ENCODE data around the gene SDHAF2. TPM values are rescaled to one million over a fixed set of nuclear protein-coding genes. Genes with fewer than 3 reads are reported as not detected.

Gene SDHAF2
- total RNA-seq, 4 donors from 2014 or later: 32.1 to 84.4 (median 53.8) TPM

GRCh38 chr11:61448552-61448927, 18.6 kb downstream of the SDHAF2 start:
- Histone ChIP-seq H3K27me3 (no peaks in the 10 kb centered on the region), H3K36me3 (peaks cover 0 to 13% of the 10 kb centered on the region in 2 donors), H3K9me3 (no peaks in the 10 kb centered on the region), H3K4me3 (peak overlapping the region in 1 of 4 donors; percentile 14), H3K27ac (peak overlapping the region; percentile 78 to 90 (median 83)), H3K4me1 (peaks cover 54 to 59% of the 10 kb centered on the region in 2 donors)
- intact Hi-C loops (cut with DNase I; ENCODE audit: low total_unique reads) (loop anchor here (1.0 kb wide), 1 partner anchor 25 kb away; no protein-coding TSS in a partner anchor), in situ Hi-C loops (cut with MboI; ENCODE audit: low sequenced_read_pairs in 4 of 4) (loop anchor here (5.0 to 10.0 kb wide), 2 partner anchors 66 to 69 kb away; no protein-coding TSS in a partner anchor)
- no peak for ATAC-seq
- TF ChIP-seq POLR2A (IDR thresholded peaks at IDR 0.05): no peak
- no peak for TF ChIP-seq CTCF (IDR thresholded peaks at IDR 0.05 in 4 of 5, conservative IDR thresholded peaks at IDR 0.05 in 1 of 5)
- no peak for DNase-seq

- H3K27ac ChIP-seq: no peak overlapping the region
- H3K27me3 ChIP-seq: no peaks in the 10 kb centered on the region
- H3K4me1 ChIP-seq: peaks cover 34 to 37% of the 10 kb centered on the region in 2 donors
- intact Hi-C loops (cut with DNase I; ENCODE audit: low total_unique reads) (no loop called here), in situ Hi-C loops (cut with MboI; ENCODE audit: low sequenced_read_pairs in 4 of 4) (loop anchor here in 1 of 4 donors (25.0 kb wide), 1 partner anchor 184 kb away; no protein-coding TSS in a partner anchor)
- H3K36me3 ChIP-seq: peaks cover 0 to 21% of the 10 kb centered on the region in 2 donors
- ATAC-seq: no peak
- no peak overlapping the region for H3K4me3 ChIP-seq
- no peak for DNase-seq
- H3K9me3 ChIP-seq: no peaks in the 10 kb centered on the region
- TF ChIP-seq CTCF (IDR thresholded peaks at IDR 0.05 in 4 of 5, conservative IDR thresholded peaks at IDR 0.05 in 1 of 5): no peak
- no peak for TF ChIP-seq POLR2A (IDR thresholded peaks at IDR 0.05)
These were observed 22.9 kb downstream of the SDHAF2 start for GRCh38 chr11:61452825-61453224.

GRCh38 chr11:61453695-61454094, 23.8 kb downstream of the SDHAF2 start:
- ATAC-seq: no peak
- Histone ChIP-seq H3K36me3 (peaks cover 0 to 21% of the 10 kb centered on the region in 2 donors), H3K9me3 (no peaks in the 10 kb centered on the region), H3K4me1 (peaks cover 25 to 28% of the 10 kb centered on the region in 2 donors), H3K27ac (peak overlapping the region in 3 of 4 donors; percentile 4 to 39 (median 9)), H3K27me3 (no peaks in the 10 kb centered on the region), H3K4me3 (no peak overlapping the region)
- DNase-seq: no peak
- in situ Hi-C loops (cut with MboI; ENCODE audit: low sequenced_read_pairs in 4 of 4) (loop anchor here in 1 of 4 donors (25.0 kb wide), 1 partner anchor 184 kb away; no protein-coding TSS in a partner anchor), intact Hi-C loops (cut with DNase I; ENCODE audit: low total_unique reads) (no loop called here)
- TF ChIP-seq CTCF (IDR thresholded peaks at IDR 0.05 in 4 of 5, conservative IDR thresholded peaks at IDR 0.05 in 1 of 5): no peak
- no peak for TF ChIP-seq POLR2A (IDR thresholded peaks at IDR 0.05)

- Histone ChIP-seq H3K4me1 (peaks cover 17 to 20% of the 10 kb centered on the region in 2 donors), H3K27me3 (no peaks in the 10 kb centered on the region), H3K4me3 (no peak overlapping the region), H3K36me3 (peaks cover 0 to 21% of the 10 kb centered on the region in 2 donors), H3K27ac (peak overlapping the region; percentile 4 to 39 (median 20)), H3K9me3 (no peaks in the 10 kb centered on the region)
- in situ Hi-C loops (cut with MboI; ENCODE audit: low sequenced_read_pairs in 4 of 4): loop anchor here in 1 of 4 donors (25.0 kb wide), 1 partner anchor 183 kb away; no protein-coding TSS in a partner anchor
- intact Hi-C loops (cut with DNase I; ENCODE audit: low total_unique reads): no loop called here
- TF ChIP-seq POLR2A (IDR thresholded peaks at IDR 0.05) (no peak), CTCF (IDR thresholded peaks at IDR 0.05 in 4 of 5, conservative IDR thresholded peaks at IDR 0.05 in 1 of 5) (no peak)
- DNase-seq (no peak), ATAC-seq (peak in 1 of 2 donors; percentile 25)
These were observed 24.6 kb downstream of the SDHAF2 start for GRCh38 chr11:61454520-61454919.

Data from gastrocnemius medialis (tissue), 4 donors.